HG03342 (cell line): ENCODE results near the gene DCT.
"Not testable (repeated sequence)": the region's sequence is repeated elsewhere in the genome, so short reads cannot be mapped to it uniquely, and the experiment has no call there.

Experiments used
- ATAC-seq: cut with Tn5 transposase; IDR thresholded peaks from one replicate; pipeline ENCODE4 v1.9.1; 2021; ENCODE audit warnings: mild to moderate bottlenecking, moderate library complexity; ENCODE audit not compliant: unreplicated experiment

DCT gene

DNA sequence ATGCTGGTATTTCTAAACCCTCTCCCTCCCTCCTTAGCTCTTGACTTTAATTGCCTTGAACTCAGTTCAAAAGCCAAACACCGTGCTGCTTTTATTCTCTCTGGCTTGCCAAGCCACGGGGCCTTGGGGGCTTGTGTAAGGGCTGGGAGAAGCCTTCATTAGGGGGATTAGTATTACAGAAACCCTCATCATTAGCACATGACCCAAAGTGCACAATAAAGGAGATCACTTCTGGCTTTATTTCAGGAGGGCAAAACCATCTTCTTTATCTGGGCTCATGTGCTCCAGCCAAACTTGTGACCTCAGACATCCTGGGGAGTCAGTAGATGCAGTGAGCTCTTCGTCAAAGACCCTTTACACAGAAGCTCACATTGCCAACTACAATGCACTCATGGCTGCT lies at the start of gene DCT:
TSS of gene DCT (minus strand) at position 67 of the 400 bp plus-strand sequence. CDS start 427 bp downstream, outside the sequence.
- no peak for ATAC-seq

DNA sequence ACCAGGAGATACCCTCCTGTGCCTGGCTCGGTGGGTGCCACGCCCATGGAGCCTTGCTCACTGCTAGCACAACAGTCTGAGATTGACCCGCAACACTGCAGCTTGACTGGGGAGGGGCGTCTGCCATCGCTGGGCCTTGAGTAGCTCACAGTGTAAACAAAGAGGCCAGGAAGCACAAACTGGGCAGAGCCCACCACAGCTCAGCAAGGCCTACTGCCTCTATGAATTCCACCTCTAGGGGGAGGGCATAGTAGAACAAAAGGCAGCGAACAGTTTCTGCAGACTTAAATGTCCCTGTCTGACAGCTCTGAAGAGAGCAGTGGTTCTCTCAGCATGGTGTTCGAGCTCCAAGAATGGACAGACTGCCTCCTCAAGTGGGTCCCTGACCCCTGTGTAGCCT lies 47.5 kb upstream of the DCT start:
- not testable (repeated sequence) for ATAC-seq

DNA sequence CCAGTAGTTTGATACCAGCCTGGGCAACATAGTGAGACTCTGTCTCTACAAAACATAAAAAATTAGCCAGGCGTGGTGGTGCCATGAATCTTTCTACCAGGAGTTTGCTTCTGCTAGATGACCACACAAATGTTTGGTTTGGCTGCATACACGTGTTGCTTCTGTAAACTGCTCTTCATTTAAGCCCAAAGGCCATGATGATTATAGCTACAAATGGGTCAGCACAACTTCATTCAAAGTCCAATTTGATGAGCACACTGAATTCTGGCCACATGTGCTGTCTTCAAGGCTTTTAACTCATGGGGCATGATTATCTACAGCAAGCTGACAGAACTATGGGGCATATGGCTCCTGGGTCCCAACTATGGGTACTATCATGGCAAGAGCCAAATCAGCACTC lies 46.3 kb upstream of the DCT start:
- ATAC-seq, result no peak

DNA sequence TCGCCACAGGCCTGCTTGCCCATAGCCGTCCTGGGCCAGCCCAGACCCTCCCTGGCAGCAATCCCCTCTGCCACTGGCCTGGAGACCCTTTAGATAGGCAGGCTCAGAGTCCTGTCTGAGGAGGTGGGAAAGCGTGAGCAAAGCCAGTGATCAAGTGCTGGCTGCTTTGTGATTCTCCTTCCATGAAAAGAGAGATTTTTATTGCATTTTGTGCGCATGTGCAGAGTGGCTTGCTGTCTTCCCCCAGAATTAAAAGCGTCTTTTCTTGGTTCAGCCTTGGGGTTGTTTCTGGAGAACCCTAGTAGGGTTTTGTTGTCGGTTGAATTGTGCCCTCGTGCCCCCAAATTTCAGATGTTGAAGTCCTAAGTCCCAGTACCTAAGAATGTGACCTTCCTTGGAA lies 44.9 kb upstream of the DCT start:
- no peak for ATAC-seq

DNA sequence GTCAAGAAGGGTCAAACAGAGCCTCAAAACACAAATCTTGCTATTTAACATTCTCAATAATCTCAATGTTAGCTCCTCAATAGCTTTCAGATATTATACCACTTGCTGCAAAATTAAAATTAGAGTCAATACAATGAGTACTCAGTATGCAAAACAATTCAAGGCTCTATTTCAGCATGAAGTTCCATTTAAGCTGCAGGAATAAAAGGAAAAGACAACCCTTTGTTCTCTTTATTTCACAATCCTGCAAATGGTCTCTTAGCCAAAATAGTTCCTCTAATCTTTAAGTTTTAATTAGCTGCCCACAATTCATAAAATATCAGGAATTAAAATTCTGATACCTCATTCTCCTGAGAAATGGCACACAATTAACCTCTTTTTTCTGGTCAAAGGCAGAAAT lies 40.5 kb upstream of the DCT start:
- ATAC-seq, result no peak

DNA sequence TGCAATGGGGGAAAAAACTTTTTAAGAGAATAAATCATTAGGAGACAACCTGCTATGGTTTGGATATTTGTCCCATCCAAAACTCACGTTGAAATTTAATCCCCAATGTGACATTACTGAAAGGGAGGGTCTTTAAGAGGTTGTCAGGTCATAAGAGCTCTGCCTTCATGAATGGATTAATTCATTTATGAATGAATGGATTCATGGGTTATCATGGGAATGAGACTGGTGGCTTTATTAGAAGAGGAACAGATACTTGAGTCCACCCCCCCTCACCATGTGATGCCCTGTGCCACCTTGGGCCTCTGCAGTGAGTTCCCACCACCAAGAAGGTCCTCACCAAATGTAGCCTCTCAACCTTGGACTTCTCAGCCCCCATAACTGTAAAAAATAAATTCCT lies 37.0 kb upstream of the DCT start:
- ATAC-seq, result no peak

DNA sequence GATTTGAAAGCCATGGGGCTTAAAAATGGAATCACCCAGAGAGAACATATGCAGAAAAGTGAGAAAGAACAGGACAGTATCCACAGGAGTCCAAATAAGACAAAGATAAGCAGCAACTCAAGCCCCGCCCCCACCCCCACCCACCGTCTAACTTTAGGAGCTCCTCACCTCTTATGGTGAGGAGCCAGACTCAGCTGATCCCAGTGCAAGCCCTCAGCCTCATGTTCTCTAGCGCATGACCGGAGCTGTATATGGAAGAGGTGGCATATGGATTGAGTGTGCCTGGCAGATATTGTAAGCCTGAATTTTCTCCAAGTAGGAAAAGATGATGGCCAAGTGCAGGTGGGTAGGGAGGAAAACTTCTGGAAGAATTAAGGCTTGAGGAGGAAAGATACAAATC lies 36.4 kb upstream of the DCT start:
- no peak for ATAC-seq

DNA sequence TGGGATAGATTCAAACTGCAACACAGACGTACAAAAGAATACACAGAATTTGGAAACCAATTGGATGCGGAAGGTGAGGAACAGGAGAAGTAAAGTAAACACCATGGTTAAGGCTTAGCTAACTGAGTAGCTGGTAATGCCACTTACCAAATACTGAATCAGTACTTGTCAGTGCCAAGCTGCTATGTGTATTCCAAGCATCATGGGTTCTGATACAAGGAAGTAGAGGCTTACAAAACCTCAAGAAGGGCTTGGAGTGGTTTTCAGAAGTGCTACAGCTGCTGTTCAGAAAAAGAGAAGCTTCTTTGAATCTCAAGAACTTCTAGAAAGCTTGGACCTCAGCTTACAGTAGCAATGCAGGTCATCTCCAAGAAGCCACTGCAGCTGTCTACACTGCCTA lies 35.9 kb upstream of the DCT start:
- ATAC-seq, result no peak

DNA sequence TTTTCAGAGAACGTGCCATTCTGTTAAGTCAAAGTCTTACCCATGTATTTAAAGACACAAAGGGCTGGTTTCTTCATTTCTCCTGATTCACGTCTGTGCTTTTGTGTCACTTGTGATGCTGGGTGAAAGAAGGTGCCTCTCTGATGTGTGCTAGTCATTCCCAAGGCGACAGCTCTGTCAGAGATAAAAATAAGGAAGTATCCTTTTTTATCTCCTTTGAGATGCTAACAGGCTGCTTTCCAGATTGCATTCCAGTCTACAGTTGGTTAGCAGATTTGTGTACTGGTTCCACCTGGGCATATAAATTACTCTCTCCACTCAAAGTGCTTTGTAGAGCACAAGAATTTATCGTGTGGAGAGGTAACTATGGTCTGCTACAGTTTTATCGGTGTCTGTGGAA lies 33.5 kb upstream of the DCT start:
- ATAC-seq, result no peak

DNA sequence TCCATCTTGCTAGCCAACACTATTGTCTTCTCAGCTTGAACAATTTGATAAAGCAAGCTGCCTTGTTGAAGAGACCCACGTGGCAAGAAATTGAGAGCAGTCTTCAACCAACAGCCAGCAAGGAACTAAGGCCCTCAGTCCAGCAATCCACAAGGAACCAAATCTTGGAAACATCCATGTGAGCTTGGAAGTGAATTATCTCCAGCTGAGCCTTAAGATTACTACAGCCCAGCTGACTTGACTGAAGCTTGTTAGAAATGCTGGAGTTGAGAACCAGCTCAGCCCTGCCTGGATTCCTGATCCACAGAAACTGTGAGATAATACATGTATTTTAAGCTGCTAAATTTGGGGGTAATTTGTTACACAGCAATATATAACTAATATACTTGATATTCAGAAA lies 26.2 kb upstream of the DCT start:
- no peak for ATAC-seq

DNA sequence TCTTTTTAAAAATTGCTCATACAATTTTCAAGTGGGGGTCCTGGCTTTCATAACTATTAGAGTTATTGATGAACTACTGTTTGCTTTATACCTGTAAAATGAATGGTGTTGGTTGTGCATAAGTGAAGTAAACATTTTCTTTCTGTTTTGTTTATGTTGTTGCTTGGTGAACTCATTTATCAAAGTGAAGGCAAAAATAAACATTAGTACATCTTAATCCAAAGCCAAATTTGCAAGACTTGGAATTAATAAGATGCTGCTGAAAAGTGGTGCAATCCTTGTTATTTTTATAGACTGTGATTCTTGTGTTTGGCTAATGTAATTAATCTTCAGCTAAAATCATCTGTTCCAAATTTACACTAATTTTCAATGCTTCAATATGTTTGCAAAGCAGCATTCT lies 24.4 kb upstream of the DCT start:
- no peak for ATAC-seq

DNA sequence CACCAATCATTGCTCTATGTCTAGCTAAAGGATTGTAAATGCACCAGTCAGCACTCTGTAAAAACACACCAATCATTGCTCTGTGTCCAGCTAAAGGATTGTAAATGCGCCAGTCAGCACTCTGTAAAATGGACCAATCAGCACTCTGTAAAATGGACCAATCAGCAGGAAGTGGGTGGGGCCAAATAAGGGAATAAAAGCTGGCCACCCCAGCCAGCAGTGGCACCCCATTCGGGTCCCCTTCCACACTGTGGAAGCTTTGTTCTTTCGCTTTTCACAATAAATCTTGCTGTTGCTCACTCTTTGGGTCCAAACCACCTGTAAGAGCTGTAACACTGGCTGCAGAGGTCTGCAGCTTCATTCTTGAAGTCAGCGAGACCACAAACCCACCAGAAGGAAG lies 19.3 kb upstream of the DCT start:
- not testable (repeated sequence) for ATAC-seq

DNA sequence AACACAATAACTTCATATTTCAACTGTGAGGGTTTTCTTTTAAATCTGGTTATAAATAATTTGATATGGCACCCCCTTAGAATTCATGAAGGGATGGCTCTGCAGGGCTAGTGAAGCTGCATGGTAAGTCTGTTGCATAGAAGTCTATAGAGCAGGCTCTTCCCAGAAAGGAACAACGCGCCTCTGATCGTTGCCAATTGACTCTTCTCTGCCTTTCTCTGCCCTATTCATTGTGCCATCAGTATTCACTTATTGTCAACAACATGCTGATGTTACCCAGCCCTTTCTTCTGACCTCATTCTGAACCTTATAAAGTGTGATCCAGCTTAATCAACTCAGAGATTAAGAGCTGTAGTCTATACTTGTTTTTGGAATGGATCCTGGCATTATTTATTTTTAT lies 16.3 kb upstream of the DCT start:
- ATAC-seq, result no peak

DNA sequence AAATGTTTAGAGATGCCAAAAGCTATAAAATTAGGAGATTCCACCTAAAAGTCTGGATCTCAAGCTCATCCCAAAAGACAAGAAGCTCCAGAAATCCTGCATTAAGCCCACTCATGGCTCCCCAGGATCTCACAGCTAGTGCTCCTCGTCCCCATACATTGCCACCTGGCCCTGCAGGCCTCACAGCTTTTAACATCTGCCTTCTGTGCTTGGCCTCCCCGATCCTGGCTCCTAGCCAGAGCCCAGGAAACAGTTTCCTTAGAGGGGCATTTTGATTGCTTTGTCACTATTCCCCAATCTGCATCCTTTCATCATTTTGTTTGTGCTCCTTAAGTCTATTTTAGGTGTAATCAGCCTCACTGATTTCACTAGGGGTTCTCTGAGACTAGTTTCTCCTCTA lies 14.5 kb upstream of the DCT start:
- ATAC-seq, result no peak

DNA sequence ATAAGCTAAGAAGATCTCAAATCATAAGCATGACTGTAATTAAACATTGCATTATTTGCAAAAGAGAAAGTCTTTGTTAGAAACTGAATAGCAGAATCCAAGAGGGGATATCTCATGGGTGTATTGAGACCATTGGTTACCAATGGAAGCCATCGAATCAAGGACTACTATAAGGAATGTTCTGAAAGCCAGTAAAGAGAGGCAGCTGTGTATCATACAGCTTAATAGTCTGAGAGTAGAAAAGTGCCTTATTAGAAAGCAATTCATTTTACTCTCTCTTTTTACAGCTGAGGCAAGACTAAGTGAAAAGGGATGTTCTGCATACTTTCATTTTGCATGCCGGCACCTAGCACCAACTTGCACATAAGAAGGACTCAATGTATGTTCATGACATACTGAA lies 7.6 kb upstream of the DCT start:
- ATAC-seq, result no peak

DNA sequence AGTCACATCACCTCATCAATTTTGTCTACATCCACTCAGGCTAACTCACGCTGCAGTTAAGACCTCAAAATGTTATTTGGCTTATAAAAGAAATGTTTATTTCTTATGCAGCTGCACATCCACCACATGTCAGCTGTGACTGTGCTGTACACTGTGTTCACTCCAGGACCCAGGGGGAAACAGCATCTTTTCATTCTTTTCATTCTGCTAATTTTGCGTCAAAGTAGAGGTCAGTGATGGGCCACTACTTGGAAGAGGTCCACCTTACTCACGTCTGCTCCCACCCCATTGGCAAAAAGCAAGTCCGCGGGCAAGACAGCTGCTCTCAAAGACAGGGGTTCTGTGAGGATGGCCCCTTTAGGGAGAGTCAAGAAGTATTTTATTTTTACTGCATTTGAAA lies 4.5 kb upstream of the DCT start:
- ATAC-seq, result no peak

DNA sequence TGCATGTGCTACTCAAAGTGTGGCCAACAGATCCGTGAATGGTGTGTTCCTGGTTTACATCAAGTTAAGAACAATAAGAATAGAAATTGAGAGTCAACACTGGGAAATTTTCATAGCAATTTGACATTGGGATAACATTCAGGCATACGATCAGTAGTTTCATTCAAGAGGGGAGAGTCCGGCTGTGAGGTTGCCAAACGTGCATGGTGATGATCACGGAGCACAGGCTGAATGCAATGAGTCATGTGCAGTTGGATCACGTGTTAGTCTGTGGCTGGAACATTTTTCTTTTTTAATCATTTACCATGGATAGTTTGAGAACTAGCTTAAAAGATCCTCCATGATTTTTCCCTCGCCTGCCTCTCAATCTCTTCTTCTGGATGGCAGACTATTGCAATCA lies 2.5 kb upstream of the DCT start:
- ATAC-seq, result no peak

DNA sequence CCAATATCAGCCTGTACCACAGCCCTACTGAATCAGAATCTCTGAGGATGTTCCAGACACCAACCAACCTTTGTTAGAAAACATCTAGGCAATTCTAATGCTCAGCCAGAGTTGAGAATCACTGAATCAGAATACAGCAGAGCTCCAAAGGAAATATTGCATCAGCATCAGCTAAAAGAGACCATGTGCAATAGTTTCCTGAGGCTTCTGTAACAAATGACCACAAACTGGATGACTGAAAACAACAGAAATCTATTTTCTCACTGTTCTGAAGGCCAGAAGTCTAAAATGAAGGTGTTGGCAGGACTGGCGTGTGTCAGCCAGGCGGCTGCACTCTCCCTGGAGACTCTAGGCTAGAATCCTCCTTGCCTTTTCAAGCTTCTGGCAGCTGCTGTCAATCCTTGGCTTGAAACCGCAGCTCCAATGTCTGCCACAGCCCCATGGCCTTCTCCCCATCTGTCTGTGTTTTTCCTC lies 1.2 kb upstream of the DCT start:
- ATAC-seq, result no peak

DNA sequence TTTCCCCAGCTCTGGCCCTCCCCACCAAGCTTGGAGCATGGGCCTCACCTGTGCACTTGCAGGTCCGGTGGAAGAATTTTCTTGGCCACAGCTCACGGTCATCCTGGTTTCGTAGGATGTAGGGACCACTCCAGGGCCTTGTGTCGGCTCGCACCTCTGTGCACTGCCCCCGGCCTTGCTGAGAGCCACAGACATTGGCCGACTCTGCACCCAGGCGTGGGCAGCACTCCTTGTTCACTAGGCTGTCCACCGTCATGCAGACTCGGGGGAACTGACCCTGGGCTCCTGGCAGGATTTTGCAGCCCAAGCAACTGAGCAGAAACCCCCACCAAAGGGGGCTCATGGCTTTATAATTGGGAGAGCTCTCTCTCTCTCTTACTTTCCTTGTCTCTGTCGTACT lies 569 bp downstream of the DCT start:
- ATAC-seq, result no peak

DNA sequence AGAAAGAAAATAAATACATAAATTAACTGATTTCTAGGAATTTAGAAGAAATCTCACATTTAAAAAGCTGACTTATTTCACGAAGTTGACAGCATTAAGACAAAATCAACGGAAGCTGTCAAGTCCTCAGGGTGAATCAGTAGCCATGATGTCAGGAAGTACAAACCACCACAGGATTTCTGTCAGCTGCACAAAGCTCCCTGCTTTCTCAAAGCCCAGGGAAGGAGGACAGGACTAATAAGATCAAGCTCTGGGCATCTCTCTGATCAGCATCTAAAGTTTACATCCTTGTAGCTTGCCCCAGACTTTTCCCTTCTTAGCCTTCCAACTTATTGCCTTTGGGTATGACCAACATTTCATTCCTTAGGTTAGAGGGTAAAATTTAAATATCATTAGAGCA lies 9.4 kb downstream of the DCT start:
- no peak for ATAC-seq

DNA sequence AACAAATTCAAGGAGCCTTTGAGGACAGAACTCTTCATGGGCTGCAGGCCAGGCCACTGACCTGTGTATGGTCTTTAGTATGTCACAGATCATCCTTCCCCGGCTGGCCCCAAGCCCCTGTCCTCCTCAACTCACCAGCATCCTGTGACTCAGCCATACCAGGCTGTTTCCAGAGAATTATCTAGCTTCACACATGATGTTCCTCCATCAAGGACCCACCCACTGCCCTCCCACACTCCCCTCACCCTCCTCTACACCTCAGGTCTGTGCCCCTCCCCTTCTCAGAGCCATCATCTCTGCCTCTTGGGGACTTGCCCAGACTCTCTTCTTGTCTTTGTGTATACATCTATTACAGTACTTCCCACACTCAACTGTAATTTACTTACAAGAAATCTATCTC lies 14.7 kb downstream of the DCT start:
- no peak for ATAC-seq

DNA sequence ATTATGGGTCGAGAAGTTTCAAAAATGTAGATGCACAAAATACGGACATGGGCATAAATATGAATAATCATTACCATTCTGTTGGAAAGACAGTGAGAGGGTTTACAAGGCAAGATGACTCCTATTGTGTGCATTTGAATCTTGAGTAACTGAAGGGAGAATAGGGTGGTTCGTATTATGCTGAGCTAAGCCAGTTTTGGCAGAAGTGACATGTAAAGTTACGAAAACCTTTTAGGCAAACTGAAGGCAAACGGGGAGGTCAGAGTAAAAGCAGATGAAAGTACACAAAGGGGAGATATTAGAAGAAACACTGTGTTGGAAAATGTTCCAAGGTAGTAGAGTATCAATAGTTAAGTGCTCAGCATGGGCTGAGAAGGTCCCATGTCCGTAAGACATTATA lies 16.8 kb downstream of the DCT start:
- ATAC-seq, result no peak

DNA sequence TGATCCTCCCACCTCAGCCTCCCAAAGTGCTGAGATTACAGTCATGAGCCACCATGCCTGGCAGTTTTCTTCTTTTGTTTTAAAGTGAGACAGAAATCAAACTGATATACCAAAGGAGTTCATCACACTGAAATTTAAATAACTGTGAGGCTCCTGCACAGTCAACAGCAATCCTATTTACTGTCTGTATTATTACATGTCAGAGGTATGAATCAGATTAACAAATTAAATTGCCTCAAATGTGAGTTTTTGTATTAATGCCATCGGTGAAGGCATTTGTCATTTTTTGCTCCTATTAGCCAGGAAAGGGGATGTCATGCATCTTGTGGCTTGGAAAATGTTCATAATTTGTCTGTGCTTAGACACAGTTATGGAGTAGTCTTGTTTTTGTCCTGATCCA lies 20.4 kb downstream of the DCT start:
- ATAC-seq, result no peak

DNA sequence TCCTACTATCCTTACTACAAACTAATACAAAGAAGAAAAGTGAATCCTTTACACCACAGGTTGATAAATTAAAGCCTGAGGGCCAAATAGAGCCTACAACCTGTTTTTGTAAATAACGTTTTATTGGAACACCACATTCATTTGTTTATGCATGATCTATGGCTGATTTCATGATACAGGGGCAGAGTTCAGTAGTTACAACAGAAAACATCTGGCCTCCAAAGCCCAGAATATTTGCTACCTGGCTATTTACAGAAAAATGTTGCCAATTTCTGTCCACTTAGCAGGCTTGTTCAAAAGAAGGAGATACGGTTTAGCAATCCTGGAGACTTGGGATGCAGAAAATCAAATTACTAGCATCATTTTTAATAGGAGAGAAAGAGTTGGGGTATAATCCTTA lies 24.1 kb downstream of the DCT start:
- ATAC-seq, result no peak
